GM18907 (cell line): ENCODE data around the gene ADSS1.
A peak's percentile ranks its signal among the peaks of the same experiment; 100 is the strongest.

Experiments
- ATAC-seq: cut with Tn5 transposase; IDR thresholded peaks from one replicate; pipeline ENCODE4 v1.9.1; 2021; ENCODE audit warnings: mild to moderate bottlenecking, moderate library complexity; ENCODE audit not compliant: unreplicated experiment

Gene ADSS1

DNA sequence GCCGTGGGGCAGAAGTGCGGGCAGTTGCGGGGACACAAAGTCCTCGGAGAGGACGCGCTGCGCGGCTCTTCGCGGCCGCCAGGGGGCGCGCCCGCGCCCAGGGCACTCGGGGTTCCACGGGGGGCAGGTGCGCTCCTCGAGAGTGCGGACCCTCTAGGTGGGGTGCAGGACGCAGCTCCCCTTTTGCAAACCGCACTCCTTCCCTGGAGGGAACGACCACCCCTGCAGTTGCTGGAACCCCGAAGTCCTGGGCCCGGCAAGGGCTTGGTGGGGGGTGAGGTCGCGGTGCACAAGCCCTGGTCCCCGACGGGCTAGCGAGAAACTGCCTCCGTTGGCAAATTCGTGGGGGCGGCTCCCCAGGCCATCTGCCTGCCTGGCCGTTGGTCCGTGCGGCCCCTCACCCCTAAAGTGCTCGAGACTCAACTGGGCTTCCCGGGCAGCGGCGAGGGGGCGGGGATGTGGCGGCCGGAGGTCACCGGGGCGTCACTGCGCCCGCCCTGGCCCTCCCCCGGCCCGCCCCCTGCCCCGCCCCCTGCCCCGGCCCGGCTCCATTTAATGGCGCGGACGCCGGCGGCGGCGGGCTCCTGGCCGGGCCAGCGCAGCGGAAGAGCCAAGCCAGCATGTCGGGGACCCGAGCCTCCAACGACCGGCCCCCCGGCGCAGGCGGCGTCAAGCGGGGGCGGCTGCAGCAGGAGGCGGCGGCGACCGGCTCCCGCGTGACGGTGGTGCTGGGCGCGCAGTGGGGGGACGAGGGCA, at the start of gene ADSS1:
Gene ADSS1 (plus strand): TSS at position 579 of the 756 bp plus-strand sequence. CDS start 42 bp downstream, at position 621.
- peak; percentile 59 for ATAC-seq

- no peak for ATAC-seq
These were observed 48.6 kb upstream of the ADSS1 start for GRCh38 chr14:104675447-104675846.

DNA sequence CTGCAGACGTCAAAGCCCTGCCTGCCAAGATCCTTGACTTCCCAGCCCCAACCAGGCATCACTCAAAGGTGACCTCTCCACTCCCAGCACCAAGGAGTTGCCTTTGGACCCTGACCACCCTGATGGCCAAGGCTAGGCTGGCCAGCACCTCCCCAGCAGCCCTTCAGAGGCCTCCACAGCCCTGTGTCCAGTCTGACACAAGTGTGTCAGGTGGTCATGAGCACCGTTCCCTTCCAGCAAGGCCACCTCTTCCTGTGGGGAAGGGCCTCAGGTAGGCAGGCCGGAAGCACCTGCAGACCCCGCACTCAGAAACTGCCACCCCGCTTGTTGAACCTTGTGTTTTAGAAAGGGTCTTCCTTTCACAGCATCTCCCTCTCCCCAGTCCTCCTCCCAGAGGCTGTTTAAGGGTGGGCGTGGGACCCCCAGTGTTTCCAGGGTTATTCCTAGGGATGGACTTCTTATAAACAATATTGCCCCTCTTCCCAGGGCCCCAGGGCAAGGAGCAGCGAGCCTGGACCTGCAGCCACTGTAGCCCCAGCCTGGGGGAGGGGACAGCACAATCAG, 47.8 kb upstream of the ADSS1 start:
- no peak for ATAC-seq

DNA sequence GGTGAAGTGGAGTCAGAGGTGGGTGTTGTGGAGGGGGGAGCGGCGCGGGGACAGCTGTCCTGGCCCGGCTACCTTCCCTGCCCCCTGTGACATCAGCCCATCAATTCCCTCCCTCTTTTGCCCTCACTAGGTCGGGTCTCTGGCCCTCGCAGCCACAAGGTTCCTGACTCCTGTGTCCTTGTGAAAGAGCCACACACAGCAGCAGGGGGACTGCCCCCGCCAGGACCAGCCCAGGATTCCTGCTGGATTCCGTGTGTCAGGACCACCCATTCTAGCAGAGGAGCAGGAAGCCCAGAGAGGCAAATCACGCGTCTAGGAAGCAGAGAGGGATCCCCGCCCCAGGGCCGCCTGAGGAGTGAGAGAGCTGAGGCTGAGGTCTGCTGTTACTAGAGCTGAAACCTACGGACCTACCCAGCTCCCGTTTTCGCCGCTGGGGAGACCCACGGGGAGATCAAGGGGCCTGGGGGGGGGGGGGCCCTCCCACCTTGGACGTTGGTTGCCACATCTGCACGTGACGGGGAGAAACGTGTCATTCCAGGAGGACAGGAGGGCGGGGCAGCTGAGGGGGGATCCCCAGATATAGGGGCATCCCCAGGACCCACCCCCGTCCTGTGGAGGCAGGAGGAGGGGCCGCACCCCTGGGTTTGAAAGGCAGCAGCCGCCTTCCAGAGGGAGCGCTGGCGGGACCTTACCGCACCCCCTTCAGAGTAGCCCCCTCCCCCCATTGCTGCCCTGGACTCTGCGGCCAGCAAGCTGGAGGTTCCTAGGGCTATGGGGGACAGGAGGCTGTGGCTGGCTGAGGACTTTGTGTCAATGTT, 47.1 kb upstream of the ADSS1 start:
- ATAC-seq, result peak; percentile 33

DNA sequence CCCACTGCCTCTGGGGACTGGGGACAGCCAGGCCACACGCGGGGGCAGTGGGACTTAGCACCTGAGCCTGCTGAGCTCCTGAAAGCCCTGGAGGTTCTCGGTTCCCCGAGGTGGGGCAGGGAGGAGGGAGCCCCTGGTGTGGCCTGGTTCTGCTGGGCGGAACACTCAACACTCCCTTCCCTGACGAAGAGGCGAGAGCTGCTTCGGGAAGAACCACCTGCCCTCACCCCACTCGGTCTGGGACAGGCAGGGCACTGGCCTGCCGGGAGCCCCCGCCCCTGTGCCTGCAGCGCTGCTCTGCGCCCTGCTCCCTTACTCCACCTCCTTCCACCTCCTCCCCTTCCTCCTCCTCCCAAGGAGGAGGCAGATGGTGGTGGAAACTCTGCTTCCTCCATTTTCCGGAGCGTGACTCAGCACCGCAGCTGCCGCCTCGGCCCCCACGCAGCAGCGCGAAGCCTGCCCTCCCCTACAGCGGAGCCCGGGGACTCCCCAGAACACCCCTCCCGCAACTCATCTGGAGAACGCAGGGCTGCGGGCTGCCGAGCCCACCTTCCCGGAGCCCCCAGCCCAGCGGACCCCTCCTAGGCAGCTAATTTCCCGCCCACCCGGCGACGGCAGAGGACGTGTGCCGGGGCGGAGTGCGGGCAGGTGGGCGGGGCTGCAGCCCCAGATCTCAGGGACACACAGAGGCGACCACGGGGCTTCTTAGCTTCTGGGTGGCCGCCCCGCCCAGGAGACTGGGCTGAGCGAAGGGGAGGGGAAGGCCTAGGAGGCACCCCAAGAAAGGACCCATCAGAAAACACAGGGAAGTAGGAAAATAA, 46.3 kb upstream of the ADSS1 start:
- peak; percentile 52 for ATAC-seq

DNA sequence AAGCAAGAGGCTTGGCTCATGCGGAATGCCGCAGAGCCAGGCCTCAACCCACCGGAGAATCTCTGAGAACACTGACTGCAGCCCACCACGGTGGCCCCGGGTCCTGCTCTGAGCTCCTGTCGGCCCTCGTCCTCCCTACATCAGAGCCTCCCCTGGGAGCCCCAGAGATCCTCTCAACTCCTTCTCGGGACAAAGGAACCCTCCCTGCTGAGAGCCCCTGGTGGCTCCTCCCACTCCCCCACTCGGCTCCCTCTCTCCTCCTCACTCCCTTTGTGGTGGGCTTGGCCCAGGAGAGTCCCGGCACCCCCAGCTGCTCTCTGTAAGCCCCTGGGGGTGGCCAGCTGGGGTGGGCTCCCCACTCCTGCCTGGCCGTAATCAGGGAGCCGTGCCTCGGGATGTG, 45.7 kb upstream of the ADSS1 start:
- ATAC-seq, result peak; percentile 6

DNA sequence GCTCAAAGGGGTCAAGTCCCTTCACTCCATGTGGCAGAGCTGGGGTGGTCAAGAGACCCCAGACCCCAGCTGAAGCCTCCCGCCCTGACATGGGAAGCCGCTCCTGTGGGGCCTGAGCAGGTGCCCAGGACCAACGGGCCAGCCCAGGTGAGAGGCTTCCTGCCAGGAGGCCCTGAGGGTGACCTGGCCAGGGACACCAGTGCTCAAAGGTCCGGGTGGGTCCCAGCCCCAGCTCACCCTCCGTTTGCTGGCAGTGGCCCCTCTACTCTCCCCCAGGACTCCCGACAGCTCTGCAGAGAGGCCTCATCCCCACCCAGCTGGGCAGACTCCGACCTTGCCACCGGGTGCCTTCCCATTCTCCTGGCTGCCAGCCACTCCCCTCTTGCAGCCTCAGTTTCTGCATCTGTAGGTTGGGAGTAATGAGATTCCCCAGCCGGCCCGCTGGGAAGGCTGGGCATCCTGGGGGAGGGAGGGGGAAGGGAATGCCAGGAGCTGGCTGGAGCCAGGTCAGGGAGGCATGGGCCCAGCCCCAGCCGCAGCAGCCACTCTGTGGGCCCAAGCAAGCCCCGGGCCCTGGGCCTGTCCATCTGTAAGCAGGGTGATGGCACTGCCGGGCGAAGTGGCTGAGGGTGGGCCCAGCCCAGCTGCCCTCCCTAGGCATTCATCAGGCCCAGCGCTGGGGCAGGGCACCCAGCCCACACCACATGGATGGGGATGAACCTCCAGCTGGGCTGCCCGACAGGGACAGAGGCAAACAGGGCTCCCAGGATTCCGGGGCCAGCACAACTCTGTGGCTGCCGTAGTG, 44.9 kb upstream of the ADSS1 start:
- ATAC-seq, result no peak

GRCh38 chr14:104680056-104680805, 43.8 kb upstream of the ADSS1 start:
- no peak for ATAC-seq

- ATAC-seq, result peak; percentile 36
These were observed 43.0 kb upstream of the ADSS1 start for GRCh38 chr14:104680806-104681688.

GRCh38 chr14:104681689-104682074, 42.3 kb upstream of the ADSS1 start:
- ATAC-seq, result no peak

- no peak for ATAC-seq
These were observed 41.9 kb upstream of the ADSS1 start for GRCh38 chr14:104682107-104682593.

DNA sequence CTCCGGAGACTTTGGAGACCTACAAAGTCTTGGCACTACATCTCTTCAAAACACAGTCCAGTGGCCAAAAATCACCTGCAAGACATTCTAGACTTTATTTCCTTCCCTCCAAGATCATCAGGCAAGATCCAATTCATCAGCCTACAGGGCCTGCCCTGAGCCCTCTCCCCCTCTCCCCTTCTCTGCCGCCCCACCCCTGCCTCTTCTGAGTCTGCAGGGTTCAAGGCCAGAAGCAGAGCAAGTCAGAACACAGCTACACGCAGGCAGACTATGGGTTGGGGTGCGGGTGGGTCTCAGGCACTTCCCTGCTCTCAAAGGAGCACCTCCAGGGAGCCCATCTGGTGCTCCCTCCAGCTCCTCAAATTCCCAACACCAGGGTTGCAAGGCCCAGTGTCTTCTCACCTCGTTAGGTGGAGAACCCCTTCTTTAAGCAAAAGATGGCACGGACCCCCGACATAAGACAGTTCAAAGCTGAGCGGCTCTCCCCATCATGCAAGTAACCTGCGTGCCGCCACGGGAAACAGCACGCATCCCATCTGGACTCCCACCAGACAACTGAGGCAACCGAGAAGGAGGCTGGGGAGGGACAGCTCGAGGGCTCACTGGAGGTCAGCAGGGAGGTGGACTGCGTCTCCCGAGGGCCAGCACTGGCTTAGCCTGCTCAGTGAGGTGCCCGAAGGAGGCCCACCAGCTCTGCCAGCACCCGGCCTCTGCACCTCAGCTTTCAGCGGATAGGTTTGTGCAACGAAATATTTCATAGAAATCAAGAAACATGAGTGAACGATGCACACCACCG, 40.2 kb upstream of the ADSS1 start:
- no peak for ATAC-seq

- ATAC-seq, result no peak
These were observed 39.6 kb upstream of the ADSS1 start for GRCh38 chr14:104684449-104684821.

DNA sequence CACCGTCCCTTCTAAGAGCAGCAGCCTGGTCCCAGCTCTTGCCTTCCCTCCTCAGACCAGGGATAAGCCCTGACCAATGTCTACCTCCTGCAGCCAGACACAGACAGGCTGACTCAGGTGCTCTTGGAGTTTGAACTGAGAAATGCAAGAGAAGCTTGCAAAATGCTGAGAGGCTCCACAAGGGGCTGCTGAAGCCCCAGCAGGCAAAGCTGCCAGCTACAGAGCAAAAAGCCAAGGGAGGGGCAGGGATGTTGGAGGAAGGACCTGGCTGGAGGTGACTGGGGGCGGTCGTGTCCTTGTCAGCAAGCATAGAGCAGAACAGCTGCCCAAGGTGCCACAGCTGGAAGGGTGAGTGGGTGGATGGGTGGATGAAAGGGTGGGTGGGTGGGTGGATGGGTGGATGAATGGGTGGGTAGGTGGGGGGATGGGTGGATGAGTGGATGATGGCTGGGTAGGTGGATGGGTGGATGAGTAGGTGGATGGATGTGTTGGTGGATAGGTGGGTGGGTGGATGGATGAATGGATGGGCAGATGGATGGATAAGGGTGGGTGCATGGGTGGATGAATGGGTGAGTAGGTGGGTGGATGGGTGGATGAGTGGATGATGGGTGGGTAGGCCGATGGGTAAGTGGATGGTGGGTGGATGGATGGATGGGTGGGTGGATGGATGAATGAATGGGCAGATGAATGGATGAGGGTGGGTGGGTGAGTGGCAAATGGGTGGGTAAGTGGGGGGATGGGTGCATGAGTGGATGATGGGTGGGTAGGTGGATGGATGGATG, 38.6 kb upstream of the ADSS1 start:
- no peak for ATAC-seq

DNA sequence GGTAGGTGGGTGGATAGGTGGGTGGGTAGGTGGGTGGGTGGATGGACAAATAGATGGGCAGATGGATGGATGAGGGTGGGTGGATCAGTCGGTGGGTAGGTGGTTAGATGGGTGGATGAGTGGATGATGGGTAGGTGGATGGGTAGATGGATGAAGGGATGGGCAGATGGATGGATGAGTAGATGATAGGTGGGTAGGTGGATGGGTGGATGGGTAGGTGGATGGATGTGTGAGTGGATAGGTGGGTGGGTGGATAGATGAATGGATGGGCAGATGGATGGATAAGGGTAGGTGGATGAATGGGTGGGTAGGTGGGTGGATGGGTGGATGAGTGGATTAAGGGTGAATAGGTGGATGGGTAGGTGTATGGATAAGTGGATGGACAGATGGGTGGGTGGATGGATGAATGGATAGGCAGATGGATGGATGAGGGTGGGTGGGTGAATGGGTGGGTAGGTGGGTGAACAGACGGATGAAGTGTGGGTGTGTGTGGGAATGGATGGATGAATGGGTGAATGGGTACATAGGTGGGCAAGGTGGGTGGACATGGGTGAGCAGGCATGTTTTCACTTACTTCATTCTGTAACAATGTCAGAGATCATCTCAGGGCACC, 37.9 kb upstream of the ADSS1 start:
- ATAC-seq, result no peak
